GM18502 (cell line): Measurements from ENCODE around the gene ZPR1.

ENCODE experiments used
- ATAC-seq: cut with Tn5 transposase; IDR thresholded peaks from one replicate; pipeline ENCODE4 v1.9.1; 2021; ENCODE audit warnings: mild to moderate bottlenecking; ENCODE audit not compliant: unreplicated experiment, poor library complexity

ZPR1 gene

DNA sequence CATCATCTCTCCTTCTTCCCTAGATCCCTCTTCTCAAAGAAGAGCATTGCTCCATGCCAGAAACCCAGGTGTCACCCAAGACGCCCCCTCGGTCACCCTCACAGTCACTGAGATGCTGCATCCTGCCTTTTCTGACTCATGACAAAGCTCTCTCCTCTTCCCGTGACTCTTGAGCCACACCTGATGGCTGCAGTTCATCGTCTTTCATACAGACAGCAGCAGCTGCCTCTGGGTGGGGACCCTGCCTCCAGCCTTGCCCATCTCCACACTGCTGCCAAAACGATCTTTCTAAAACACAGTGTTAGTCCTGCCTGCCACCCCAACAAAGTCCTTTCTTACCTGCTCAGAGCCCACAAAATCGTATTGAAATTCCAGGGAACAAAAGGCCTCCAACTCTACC lies 59.8 kb downstream of the ZPR1 start:
- no peak for ATAC-seq

GRCh38 chr11:116725434-116726221 lies 62.2 kb downstream of the ZPR1 start:
- no peak for ATAC-seq

GRCh38 chr11:116724813-116725212 lies 63.0 kb downstream of the ZPR1 start:
- no peak for ATAC-seq
